ENCODE measurements around the gene ZMYM4.

DNA sequence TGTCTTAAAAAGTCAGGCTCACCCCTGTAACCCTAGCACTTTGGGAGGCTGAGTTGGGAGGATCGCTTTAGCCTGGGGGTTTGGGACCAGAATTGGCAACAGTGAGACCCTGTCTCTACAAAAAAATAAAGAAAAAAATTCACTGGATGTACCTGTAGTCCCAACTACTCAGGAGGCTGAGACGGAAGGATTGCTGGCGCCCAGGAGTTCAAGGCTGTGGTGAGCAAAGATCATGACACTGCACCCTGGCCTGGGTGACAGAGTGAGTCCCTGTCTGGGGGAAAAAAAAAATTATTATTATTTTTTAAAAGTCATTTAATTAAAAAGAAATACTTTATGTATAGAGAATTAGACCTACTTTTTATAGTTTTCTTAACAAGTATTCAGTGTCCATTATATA lies 47.1 kb downstream of the ZMYM4 start:
- TF ChIP-seq, protein P1, sequence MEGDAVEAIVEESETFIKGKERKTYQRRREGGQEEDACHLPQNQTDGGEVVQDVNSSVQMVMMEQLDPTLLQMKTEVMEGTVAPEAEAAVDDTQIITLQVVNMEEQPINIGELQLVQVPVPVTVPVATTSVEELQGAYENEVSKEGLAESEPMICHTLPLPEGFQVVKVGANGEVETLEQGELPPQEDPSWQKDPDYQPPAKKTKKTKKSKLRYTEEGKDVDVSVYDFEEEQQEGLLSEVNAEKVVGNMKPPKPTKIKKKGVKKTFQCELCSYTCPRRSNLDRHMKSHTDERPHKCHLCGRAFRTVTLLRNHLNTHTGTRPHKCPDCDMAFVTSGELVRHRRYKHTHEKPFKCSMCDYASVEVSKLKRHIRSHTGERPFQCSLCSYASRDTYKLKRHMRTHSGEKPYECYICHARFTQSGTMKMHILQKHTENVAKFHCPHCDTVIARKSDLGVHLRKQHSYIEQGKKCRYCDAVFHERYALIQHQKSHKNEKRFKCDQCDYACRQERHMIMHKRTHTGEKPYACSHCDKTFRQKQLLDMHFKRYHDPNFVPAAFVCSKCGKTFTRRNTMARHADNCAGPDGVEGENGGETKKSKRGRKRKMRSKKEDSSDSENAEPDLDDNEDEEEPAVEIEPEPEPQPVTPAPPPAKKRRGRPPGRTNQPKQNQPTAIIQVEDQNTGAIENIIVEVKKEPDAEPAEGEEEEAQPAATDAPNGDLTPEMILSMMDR (IDR thresholded peaks at IDR 0.05), result no peak
- TF ChIP-seq POLR2A (IDR thresholded peaks at IDR 0.05), result no peak
- no peak for TF ChIP-seq POLR2AphosphoS5 (IDR thresholded peaks at IDR 0.05; ENCODE audit: insufficient read depth in 1 of 2, low read depth in 1 of 2)
